HEK293T (cell line): ENCODE data around the gene IGFBP5.

Source experiments
- ELF4 ChIP-seq: fragments of 450-650 bp; IDR thresholded peaks from 2 replicates; pipeline ENCODE4 v1.6.1; 2017; ENCODE audit warnings: antibody characterized with exemption
- FOXA1 ChIP-seq: fragments of 450-650 bp; IDR thresholded peaks from 2 replicates; pipeline ENCODE4 v1.6.1; 2016; ENCODE audit warnings: mild to moderate bottlenecking
- FOXM1 ChIP-seq: fragments of 450-650 bp; IDR thresholded peaks from 2 replicates; pipeline ENCODE4 v1.6.1; 2017; ENCODE audit warnings: mild to moderate bottlenecking, borderline replicate concordance
- L3MBTL2 ChIP-seq: fragments of 450-650 bp; conservative IDR thresholded peaks from 2 replicates; pipeline ENCODE4 v1.6.1; 2016; ENCODE audit warnings: mild to moderate bottlenecking
- NFRKB ChIP-seq: fragments of 450-650 bp; IDR thresholded peaks from 2 replicates; pipeline ENCODE4 v1.6.1; 2016; ENCODE audit warnings: mild to moderate bottlenecking, moderate library complexity
- TF ChIP-seq, protein P1 (sequence below): fragments of 450-650 bp; IDR thresholded peaks from 2 replicates; pipeline ENCODE4 v1.6.1; 2016

DNA sequence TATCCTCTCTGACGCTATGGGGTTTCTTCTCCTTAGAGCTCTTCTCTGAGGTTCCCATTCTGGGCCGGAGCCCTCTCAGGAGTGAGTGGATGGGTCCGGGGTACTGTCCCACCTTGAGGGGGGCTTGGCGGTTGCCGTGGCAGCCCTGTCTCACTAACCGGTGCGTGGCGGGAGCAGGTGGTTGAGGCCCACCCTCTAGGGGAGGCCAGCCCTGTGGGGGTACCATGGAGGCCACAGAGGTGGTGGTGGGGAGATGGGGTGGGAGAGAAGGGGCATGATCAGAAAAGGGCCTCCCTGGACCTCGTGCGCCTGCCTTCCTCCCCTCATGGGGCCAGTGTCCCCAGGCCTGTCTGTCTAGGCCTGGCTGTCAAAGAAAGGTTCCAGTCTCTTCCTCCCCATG is 22.3 kb downstream of the IGFBP5 start:
- no peak for TF ChIP-seq FOXA1
- no peak for TF ChIP-seq L3MBTL2
- TF ChIP-seq NFRKB = no peak
- TF ChIP-seq FOXM1 = no peak
- TF ChIP-seq, protein P1, sequence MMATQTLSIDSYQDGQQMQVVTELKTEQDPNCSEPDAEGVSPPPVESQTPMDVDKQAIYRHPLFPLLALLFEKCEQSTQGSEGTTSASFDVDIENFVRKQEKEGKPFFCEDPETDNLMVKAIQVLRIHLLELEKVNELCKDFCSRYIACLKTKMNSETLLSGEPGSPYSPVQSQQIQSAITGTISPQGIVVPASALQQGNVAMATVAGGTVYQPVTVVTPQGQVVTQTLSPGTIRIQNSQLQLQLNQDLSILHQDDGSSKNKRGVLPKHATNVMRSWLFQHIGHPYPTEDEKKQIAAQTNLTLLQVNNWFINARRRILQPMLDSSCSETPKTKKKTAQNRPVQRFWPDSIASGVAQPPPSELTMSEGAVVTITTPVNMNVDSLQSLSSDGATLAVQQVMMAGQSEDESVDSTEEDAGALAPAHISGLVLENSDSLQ = no peak
- TF ChIP-seq ELF4 = no peak
